Karpas-422 (cell line): ENCODE measurements around the gene SRPX. TPM values are rescaled to one million over a fixed set of nuclear protein-coding genes. Genes with fewer than 3 reads are reported as not detected.
A peak's percentile ranks its signal among the peaks of the same experiment; 100 is the strongest.

Experiments used
- DNase-seq: peaks from one replicate; pipeline ENCODE4 v3.0.0-alpha.2; 2015
- H2AFZ ChIP-seq: fragments of 200-600 bp; sonication (generic); 2 replicates; pipeline ENCODE4 v1.6.1; 2014; ENCODE audit warnings: antibody characterized with exemption, low read length, mixed read lengths
- H3K27ac ChIP-seq: fragments of 200-600 bp; sonication (generic); 2 replicates; pipeline ENCODE4 v1.5.1; 2014; ENCODE audit warnings: mild to moderate bottlenecking, low read length, moderate library complexity
- H3K27me3 ChIP-seq: fragments of 200-600 bp; sonication (generic); 2 replicates; pipeline ENCODE4 v1.6.1; 2014; ENCODE audit warnings: low read length, mixed read lengths
- H3K36me3 ChIP-seq: fragments of 200-600 bp; sonication (generic); 2 replicates; pipeline ENCODE4 v1.6.1; 2014; ENCODE audit warnings: low read length, mixed read lengths; ENCODE audit not compliant: insufficient read depth
- H3K4me1 ChIP-seq: fragments of 200-600 bp; sonication (generic); 2 replicates; pipeline ENCODE4 v1.6.1; 2014; ENCODE audit warnings: mild to moderate bottlenecking, low read length, mixed read lengths
- H3K4me2 ChIP-seq: fragments of 200-600 bp; sonication (generic); 2 replicates; pipeline ENCODE4 v1.6.1; 2014; ENCODE audit warnings: low read length, low read depth, mild to moderate bottlenecking; ENCODE audit not compliant: poor library complexity, severe bottlenecking
- H3K4me3 ChIP-seq: fragments of 200-600 bp; sonication (generic); 2 replicates; pipeline ENCODE4 v1.5.1; 2014; ENCODE audit warnings: mild to moderate bottlenecking, antibody characterized with exemption, low read length, mixed read lengths
- H3K79me2 ChIP-seq: fragments of 200-600 bp; sonication (generic); 2 replicates; pipeline ENCODE4 v1.6.1; 2014; ENCODE audit warnings: mild to moderate bottlenecking, low read length, mixed read lengths
- H3K9ac ChIP-seq: fragments of 200-600 bp; sonication (generic); 2 replicates; pipeline ENCODE4 v1.6.0; 2014; ENCODE audit warnings: low read length
- H3K9me2 ChIP-seq: fragments of 200-600 bp; sonication (generic), shearing (Covaris generic); replicated peaks from 2 replicates; pipeline ENCODE4 v1.6.0; 2014; ENCODE audit warnings: mild to moderate bottlenecking, low read length, moderate library complexity; ENCODE audit not compliant: insufficient read depth
- H3K9me3 ChIP-seq: fragments of 300-700, 200-600 bp; sonication (generic); 2 replicates; pipeline ENCODE4 v1.6.1; 2014; ENCODE audit warnings: low read length, mixed read lengths
- H4K20me1 ChIP-seq: fragments of 200-600 bp; sonication (generic); 2 replicates; pipeline ENCODE4 v1.6.1; 2014; ENCODE audit warnings: mild to moderate bottlenecking, antibody characterized with exemption, low read length, low read depth; ENCODE audit not compliant: insufficient read depth
- total RNA-seq: library from RNA; depleted of rRNA; stranded (reverse); fragments of >200 nt; shearing (Covaris generic); gene quantifications from 2 replicates; pipeline ENCODE4 v1.2.3, GENCODE V29; 2014; ENCODE audit warnings: low replicate concordance

Gene SRPX
- total RNA-seq, 1 experiment from 2014 or later = not detected

- Histone ChIP-seq H3K4me3 (no peak overlapping the region), H3K79me2 (no peaks in the 10 kb centered on the region), H2AFZ (no peak overlapping the region), H3K4me1 (no peaks in the 10 kb centered on the region), H4K20me1 (no peaks in the 10 kb centered on the region), H3K9ac (no peak overlapping the region), H3K27me3 (no peaks in the 10 kb centered on the region), H3K36me3 (no peaks in the 10 kb centered on the region), H3K4me2 (no peak overlapping the region), H3K9me2 (no peaks in the 10 kb centered on the region), H3K27ac (no peak overlapping the region), H3K9me3 (no peaks in the 10 kb centered on the region)
- peak; percentile 81 for DNase-seq
Observed at GRCh38 chrX:38166478-38167083, 54.1 kb downstream of the SRPX start.

GRCh38 chrX:38165023-38165422 lies 55.6 kb downstream of the SRPX start:
- H4K20me1 ChIP-seq = no peaks in the 10 kb centered on the region
- no peaks in the 10 kb centered on the region for H3K9me3 ChIP-seq
- H3K27me3 ChIP-seq = no peaks in the 10 kb centered on the region
- no peak overlapping the region for H2AFZ ChIP-seq
- no peak overlapping the region for H3K4me2 ChIP-seq
- no peak overlapping the region for H3K27ac ChIP-seq
- no peaks in the 10 kb centered on the region for H3K79me2 ChIP-seq
- no peaks in the 10 kb centered on the region for H3K4me1 ChIP-seq
- H3K36me3 ChIP-seq = no peaks in the 10 kb centered on the region
- no peaks in the 10 kb centered on the region for H3K9me2 ChIP-seq
- no peak for DNase-seq
- no peak overlapping the region for H3K9ac ChIP-seq
- H3K4me3 ChIP-seq = no peak overlapping the region

- no peak overlapping the region for H3K9ac ChIP-seq
- H3K36me3 ChIP-seq = no peaks in the 10 kb centered on the region
- no peak overlapping the region for H3K4me2 ChIP-seq
- no peaks in the 10 kb centered on the region for H3K4me1 ChIP-seq
- no peaks in the 10 kb centered on the region for H3K9me2 ChIP-seq
- no peaks in the 10 kb centered on the region for H3K27me3 ChIP-seq
- H4K20me1 ChIP-seq = no peaks in the 10 kb centered on the region
- no peak overlapping the region for H3K4me3 ChIP-seq
- no peaks in the 10 kb centered on the region for H3K79me2 ChIP-seq
- no peaks in the 10 kb centered on the region for H3K9me3 ChIP-seq
- no peak overlapping the region for H2AFZ ChIP-seq
- DNase-seq = no peak
- no peak overlapping the region for H3K27ac ChIP-seq
Observed at GRCh38 chrX:38163193-38163592, 57.5 kb downstream of the SRPX start.

GRCh38 chrX:38156838-38157237 lies 63.8 kb downstream of the SRPX start:
- Histone ChIP-seq H2AFZ (no peak overlapping the region), H3K9ac (no peak overlapping the region), H3K79me2 (no peaks in the 10 kb centered on the region)

GRCh38 chrX:38154818-38155217 lies 65.9 kb downstream of the SRPX start:
- Histone ChIP-seq H3K9me3 (no peaks in the 10 kb centered on the region), H4K20me1 (no peaks in the 10 kb centered on the region), H3K27me3 (no peaks in the 10 kb centered on the region), H3K4me1 (no peaks in the 10 kb centered on the region), H3K9me2 (no peaks in the 10 kb centered on the region), H3K4me2 (no peak overlapping the region), H3K4me3 (no peak overlapping the region), H3K79me2 (no peaks in the 10 kb centered on the region), H2AFZ (no peak overlapping the region), H3K27ac (no peak overlapping the region), H3K9ac (no peak overlapping the region), H3K36me3 (no peaks in the 10 kb centered on the region)
- DNase-seq = no peak

More at GRCh38 chrX:38156838-38157237, 63.8 kb downstream of the SRPX start:
- Histone ChIP-seq H3K9me2 (no peaks in the 10 kb centered on the region), H3K27ac (no peak overlapping the region), H3K4me1 (no peaks in the 10 kb centered on the region), H3K9me3 (no peaks in the 10 kb centered on the region), H3K4me2 (no peak overlapping the region), H3K36me3 (no peaks in the 10 kb centered on the region), H3K27me3 (no peaks in the 10 kb centered on the region), H3K4me3 (no peak overlapping the region), H4K20me1 (no peaks in the 10 kb centered on the region)
- DNase-seq = no peak

GRCh38 chrX:38154340-38154739 lies 66.3 kb downstream of the SRPX start:
- no peak overlapping the region for H3K9ac ChIP-seq
- no peaks in the 10 kb centered on the region for H3K9me2 ChIP-seq
- H4K20me1 ChIP-seq = no peaks in the 10 kb centered on the region
- no peaks in the 10 kb centered on the region for H3K9me3 ChIP-seq
- no peaks in the 10 kb centered on the region for H3K36me3 ChIP-seq
- H3K79me2 ChIP-seq = no peaks in the 10 kb centered on the region
- no peak for DNase-seq
- H2AFZ ChIP-seq = no peak overlapping the region
- no peak overlapping the region for H3K27ac ChIP-seq
- no peak overlapping the region for H3K4me3 ChIP-seq
- H3K27me3 ChIP-seq = no peaks in the 10 kb centered on the region
- no peaks in the 10 kb centered on the region for H3K4me1 ChIP-seq
- no peak overlapping the region for H3K4me2 ChIP-seq

- no peak overlapping the region for H3K4me2 ChIP-seq
- H4K20me1 ChIP-seq = no peaks in the 10 kb centered on the region
- no peaks in the 10 kb centered on the region for H3K4me1 ChIP-seq
- no peaks in the 10 kb centered on the region for H3K36me3 ChIP-seq
- H3K79me2 ChIP-seq = no peaks in the 10 kb centered on the region
- H3K9me2 ChIP-seq = no peaks in the 10 kb centered on the region
- H3K4me3 ChIP-seq = no peak overlapping the region
- no peaks in the 10 kb centered on the region for H3K27me3 ChIP-seq
- no peak overlapping the region for H3K9ac ChIP-seq
- no peak overlapping the region for H3K27ac ChIP-seq
- DNase-seq = no peak
- no peaks in the 10 kb centered on the region for H3K9me3 ChIP-seq
- H2AFZ ChIP-seq = no peak overlapping the region
Observed at GRCh38 chrX:38151441-38151840, 69.2 kb downstream of the SRPX start.

GRCh38 chrX:38150993-38151392 lies 69.7 kb downstream of the SRPX start:
- H3K9ac ChIP-seq = no peak overlapping the region
- H2AFZ ChIP-seq = no peak overlapping the region
- H3K4me1 ChIP-seq = no peaks in the 10 kb centered on the region
- no peak overlapping the region for H3K4me2 ChIP-seq
- no peak for DNase-seq
- no peaks in the 10 kb centered on the region for H3K9me3 ChIP-seq
- no peaks in the 10 kb centered on the region for H3K9me2 ChIP-seq
- H3K36me3 ChIP-seq = no peaks in the 10 kb centered on the region
- H3K27me3 ChIP-seq = no peaks in the 10 kb centered on the region
- no peaks in the 10 kb centered on the region for H3K79me2 ChIP-seq
- no peaks in the 10 kb centered on the region for H4K20me1 ChIP-seq
- H3K27ac ChIP-seq = no peak overlapping the region
- no peak overlapping the region for H3K4me3 ChIP-seq

- no peaks in the 10 kb centered on the region for H3K27me3 ChIP-seq
- no peaks in the 10 kb centered on the region for H3K9me2 ChIP-seq
- H3K9ac ChIP-seq = no peak overlapping the region
- no peaks in the 10 kb centered on the region for H3K9me3 ChIP-seq
- no peak overlapping the region for H3K27ac ChIP-seq
- H3K36me3 ChIP-seq = no peaks in the 10 kb centered on the region
- no peak overlapping the region for H3K4me3 ChIP-seq
- H2AFZ ChIP-seq = no peak overlapping the region
- DNase-seq = no peak
- no peaks in the 10 kb centered on the region for H3K4me1 ChIP-seq
- no peaks in the 10 kb centered on the region for H4K20me1 ChIP-seq
- H3K4me2 ChIP-seq = no peak overlapping the region
- H3K79me2 ChIP-seq = no peaks in the 10 kb centered on the region
Observed at GRCh38 chrX:38149016-38149415, 71.7 kb downstream of the SRPX start.
